Endothelial cell of umbilical vein (primary cell): ENCODE data around the gene RNF145. TPM values are rescaled to one million over a fixed set of nuclear protein-coding genes. Genes with fewer than 3 reads are reported as not detected.

Experiments
- BruUV-seq: library from RNA; stranded (reverse); fragments of 400-500 nt; replicated peaks from 2 replicates; lab custom pipeline; 2021; lab: Mats Ljungman, UMichigan
- CTCF ChIA-PET: fragments of 300-600, 350-600 bp; sonication (Branson Sonifier 250); formaldehyde crosslinking; loops from one replicate; lab custom pipeline; 2021; ENCODE audit warnings: antibody characterized with exemption, inconsistent platforms; lab: Charles Lee
- POLR2A ChIA-PET: fragments of 300-600, 350-600 bp; sonication (Branson Sonifier 250); formaldehyde crosslinking; loops from one replicate; lab custom pipeline; 2021; ENCODE audit warnings: antibody characterized with exemption, inconsistent platforms; lab: Charles Lee
- DNase-seq: peaks from one replicate; pipeline ENCODE4 v3.0.0-alpha.2; 2011; ENCODE audit warnings: low read depth, low spot score
- FAIRE-seq: peaks from 2 replicates; lab custom pipeline; 2011; peaks lifted over from hg19 to GRCh38; lab: Jason Lieb, UNC
- H2AFZ ChIP-seq: 2 replicates; pipeline ENCODE4 v1.6.0; 2012; ENCODE audit warnings: low read depth, low read length, control low read depth, inconsistent platforms
- H3K27ac ChIP-seq: 2 replicates; pipeline ENCODE4 v1.5.1; 2011; ENCODE audit warnings: low read depth, mild to moderate bottlenecking, control low read depth, low read length, moderate library complexity; ENCODE audit not compliant: insufficient read depth
- H3K27me3 ChIP-seq, 2 experiments: 2 replicates each; pipeline versions ENCODE4 v1.6.0 to v1.6.1; 2011; ENCODE audit warnings: low read length in 2 of 2, mixed read lengths in 1 of 2; ENCODE audit not compliant: control insufficient read depth in 2 of 2, insufficient read depth in 2 of 2
- H3K36me3 ChIP-seq, 2 experiments: 2 replicates in 1 of 2; 3 replicates in 1 of 2; pipeline ENCODE4 v1.5.1; 2011; ENCODE audit warnings: low read length in 2 of 2, mild to moderate bottlenecking in 1 of 2, moderate library complexity in 1 of 2; ENCODE audit not compliant: control insufficient read depth in 2 of 2, insufficient read depth in 2 of 2; ENCODE audit errors: extremely low read depth in 1 of 2
- H3K4me1 ChIP-seq: 3 replicates; pipeline ENCODE4 v1.5.1; 2011; ENCODE audit warnings: mild to moderate bottlenecking, low read length; ENCODE audit not compliant: control insufficient read depth, insufficient read depth; ENCODE audit errors: extremely low read depth
- H3K4me2 ChIP-seq: 2 replicates; pipeline ENCODE4 v1.6.1; 2011; ENCODE audit warnings: low read length, control low read depth, mixed read lengths; ENCODE audit not compliant: insufficient read depth
- H3K4me3 ChIP-seq, 3 experiments: fragments of 200-600 bp in 1 of 3; sonication (generic), shearing (Covaris generic) in 1 of 3; replicated peaks in 1 of 3; 2 replicates each; pipeline ENCODE4 v1.5.1; 2011 to 2016; ENCODE audit warnings: control low read depth in 3 of 3, low read length in 3 of 3, mild to moderate bottlenecking in 2 of 3, inconsistent platforms in 1 of 3, low read depth in 1 of 3, moderate library complexity in 1 of 3; ENCODE audit not compliant: insufficient read depth in 1 of 3
- H3K79me2 ChIP-seq: 2 replicates; pipeline ENCODE4 v1.6.0; 2012; ENCODE audit warnings: low read length, inconsistent platforms; ENCODE audit not compliant: control insufficient read depth, insufficient read depth
- H3K9ac ChIP-seq: replicated peaks from 2 replicates; pipeline ENCODE3; 2011; ENCODE audit warnings: low read length, control low read depth; ENCODE audit not compliant: insufficient read depth; ENCODE audit errors: extremely low read depth
- H3K9me1 ChIP-seq: replicated peaks from 3 replicates; pipeline ENCODE4 v1.6.0; 2011; ENCODE audit warnings: mild to moderate bottlenecking, low read length; ENCODE audit not compliant: control insufficient read depth, insufficient read depth; ENCODE audit errors: extremely low read depth
- H3K9me3 ChIP-seq: replicated peaks from 2 replicates; pipeline ENCODE4 v1.5.1; 2012; ENCODE audit warnings: low read length, inconsistent platforms; ENCODE audit not compliant: control insufficient read depth, insufficient read depth
- H4K20me1 ChIP-seq: replicated peaks from 2 replicates; pipeline ENCODE3; 2011; ENCODE audit warnings: mild to moderate bottlenecking, low read length; ENCODE audit not compliant: control insufficient read depth, insufficient read depth; ENCODE audit errors: extremely low read depth
- EZH2 ChIP-seq: IDR thresholded peaks from 2 replicates; pipeline ENCODE4 v1.6.1; 2012; ENCODE audit warnings: borderline replicate concordance, low read depth, mild to moderate bottlenecking, moderate library complexity, low read length, inconsistent platforms; ENCODE audit not compliant: severe bottlenecking
- FOS ChIP-seq: IDR thresholded peaks from 2 replicates; pipeline ENCODE4 v1.6.1; 2011; ENCODE audit warnings: mild to moderate bottlenecking, low read length, moderate library complexity, borderline replicate concordance; ENCODE audit not compliant: insufficient read depth
- GATA2 ChIP-seq: IDR thresholded peaks from 2 replicates; pipeline ENCODE4 v1.7.0; 2011; ENCODE audit warnings: low read depth, mild to moderate bottlenecking, moderate library complexity, mixed read lengths, low read length; ENCODE audit not compliant: insufficient read length, insufficient read depth
- JUN ChIP-seq: IDR thresholded peaks from 2 replicates; pipeline ENCODE4 v1.6.1; 2011; ENCODE audit warnings: borderline replicate concordance, low read depth; ENCODE audit not compliant: insufficient read length, insufficient read depth
- MYC ChIP-seq: IDR thresholded peaks from one replicate; pipeline ENCODE4 v1.6.1; 2011; ENCODE audit warnings: mild to moderate bottlenecking, low read depth, low read length
- POLR2AphosphoS5 ChIP-seq: IDR thresholded peaks from 2 replicates; pipeline ENCODE4 v1.6.1; 2012; ENCODE audit warnings: low read depth, mild to moderate bottlenecking, control low read depth, low read length, moderate library complexity; ENCODE audit not compliant: insufficient read depth
- dilution Hi-C: fragments of 300-500 bp; cut with MboI; formaldehyde crosslinking; loops from one replicate; pipeline ENCODE4 v1.15.0; 2019; ENCODE audit warnings: low sequenced_read_pairs; ENCODE audit not compliant: extremely low pct_ligation_motif_present
- intact Hi-C: fragments of 100-400 bp; cut with micrococcal nuclease; formaldehyde crosslinking; loops from one replicate; pipeline ENCODE4 v1.10.0; 2022
- polyA plus RNA-seq, 4 experiments: library from polyadenylated mRNA; depleted of rRNA in 3 of 4; stranded (reverse) in 3 of 4; unstranded in 1 of 4; fragments of >200 nt; gene quantifications; 2 replicates each; pipeline versions ENCODE4 v1.2.1 to v1.2.3, GENCODE V29; 2011 to 2012; ENCODE audit warnings: missing spikeins in 1 of 4
- total RNA-seq: library from RNA; stranded (reverse); gene quantifications from 2 replicates; pipeline ENCODE4 v1.2.3, GENCODE V29; 2021
- TF ChIP-seq, protein P1 (sequence below): IDR thresholded peaks from 2 replicates; pipeline ENCODE4 v1.6.1; 2011; ENCODE audit not compliant: insufficient read depth, insufficient read length
- TF ChIP-seq, protein P2 (sequence below), 2 donors: IDR thresholded peaks; 1 replicate in 1 of 2; 2 replicates in 1 of 2; pipeline ENCODE4 v1.5.1; 2011; ENCODE audit warnings: low read length in 2 of 2, mild to moderate bottlenecking in 2 of 2, moderate library complexity in 2 of 2, control low read depth in 1 of 2, inconsistent platforms in 1 of 2, low read depth in 1 of 2; ENCODE audit not compliant: insufficient read depth in 1 of 2; ENCODE audit errors: extremely low read depth in 1 of 2

Gene RNF145
- total and polyA plus RNA-seq, 2 donors (not counting 3 experiments of a cell fraction or from before 2014, with no cell fraction given), result 39.4 to 62.3 TPM

DNA sequence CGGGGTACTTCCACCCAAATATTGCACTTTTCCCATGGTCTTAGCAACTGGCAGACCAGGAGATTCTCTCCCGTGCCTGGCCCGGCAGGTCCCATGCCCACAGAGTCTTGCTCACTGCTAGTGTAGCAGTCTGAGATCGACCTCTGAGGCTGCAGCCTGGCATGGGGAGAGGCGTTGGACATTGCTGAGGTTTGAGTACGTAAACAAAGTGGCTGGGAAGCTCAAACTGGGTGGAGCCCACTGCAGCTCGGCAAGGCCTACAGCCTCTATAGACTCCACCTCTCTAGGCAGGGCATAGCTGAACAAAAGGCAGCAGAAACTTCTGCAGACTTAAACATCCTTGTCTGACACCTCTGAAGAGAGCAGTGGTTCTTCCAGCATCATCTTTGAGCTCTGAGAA is 69.6 kb downstream of the RNF145 start:
- ChIA-PET CTCF (interaction anchor here (1.2 kb wide), 1 partner anchor 17 kb away, joined by 3 read pairs; no protein-coding TSS in a partner anchor), POLR2A (no interaction called here)
- Histone ChIP-seq H3K4me3 (no peak overlapping the region), H3K9me1 (no peaks in the 10 kb centered on the region), H3K9me3 (no peaks in the 10 kb centered on the region), H4K20me1 (no peaks in the 10 kb centered on the region), H3K27me3 (no peaks in the 10 kb centered on the region), H3K9ac (no peak overlapping the region), H2AFZ (no peak overlapping the region), H3K4me2 (no peak overlapping the region), H3K27ac (no peak overlapping the region), H3K36me3 (no peaks in the 10 kb centered on the region), H3K4me1 (no peaks in the 10 kb centered on the region), H3K79me2 (no peaks in the 10 kb centered on the region)
- no peak for FAIRE-seq
- DNase-seq, result no peak
- intact Hi-C loops, result no loop called here
- dilution Hi-C loops, result loop anchor here (25.0 kb wide), 1 partner anchor 428 kb away; no protein-coding TSS in a partner anchor
- BruUV-seq, result no TSS peak
- TF ChIP-seq MYC (no peak), EZH2 (no peak), GATA2 (no peak), JUN (no peak), FOS (no peak)
- TF ChIP-seq, protein P1, sequence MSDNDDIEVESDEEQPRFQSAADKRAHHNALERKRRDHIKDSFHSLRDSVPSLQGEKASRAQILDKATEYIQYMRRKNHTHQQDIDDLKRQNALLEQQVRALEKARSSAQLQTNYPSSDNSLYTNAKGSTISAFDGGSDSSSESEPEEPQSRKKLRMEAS, result no peak

DNA sequence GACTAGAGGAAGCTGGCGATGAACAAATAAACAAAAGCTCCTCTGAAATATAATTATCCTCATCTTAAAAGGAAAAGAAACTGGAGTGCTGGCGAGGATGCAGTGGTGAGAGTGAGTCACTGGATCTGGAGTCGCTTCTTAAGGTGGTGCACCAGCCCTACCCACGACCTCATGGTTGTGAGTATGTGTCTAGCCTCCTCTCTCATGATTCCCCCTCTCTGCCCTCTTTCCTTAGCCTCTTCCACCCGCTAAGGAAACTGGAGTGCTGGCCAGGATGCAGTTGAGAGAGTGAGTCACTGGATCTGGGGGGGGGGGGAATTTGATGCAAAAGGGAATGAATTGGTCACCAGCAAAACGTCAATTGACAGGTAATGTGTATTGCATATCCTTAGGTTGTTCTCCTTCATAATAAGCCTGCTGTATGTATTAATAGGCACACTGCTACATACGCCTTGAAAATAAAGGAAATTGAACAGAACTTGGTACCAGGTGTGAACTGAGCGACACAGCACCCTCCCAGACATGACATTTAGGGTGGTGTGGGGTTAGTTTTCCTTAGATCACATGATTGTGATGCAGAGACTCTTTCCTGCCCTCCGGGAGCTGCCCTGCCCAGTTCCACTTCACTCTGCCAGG is 73.3 kb downstream of the RNF145 start:
- Histone ChIP-seq H4K20me1 (no peaks in the 10 kb centered on the region), H3K4me2 (no peak overlapping the region), H3K4me1 (no peaks in the 10 kb centered on the region), H2AFZ (no peak overlapping the region), H3K27ac (no peak overlapping the region), H3K9ac (no peak overlapping the region), H3K9me3 (no peaks in the 10 kb centered on the region), H3K4me3 (no peak overlapping the region), H3K36me3 (no peaks in the 10 kb centered on the region), H3K79me2 (no peaks in the 10 kb centered on the region), H3K27me3 (peaks cover 2 to 7% of the 10 kb centered on the region in 2 experiments), H3K9me1 (no peaks in the 10 kb centered on the region)
- peak; percentile 9 for DNase-seq
- FAIRE-seq, result peak; percentile 68
- no TSS peak for BruUV-seq
- dilution Hi-C loops, result loop anchor here (25.0 kb wide), 1 partner anchor 424 kb away; no protein-coding TSS in a partner anchor
- POLR2A ChIA-PET, result no interaction called here
- TF ChIP-seq POLR2AphosphoS5 (no peak), EZH2 (no peak), FOS (peak; percentile 20), MYC (no peak), JUN (no peak), GATA2 (no peak)
- TF ChIP-seq, protein P2, sequence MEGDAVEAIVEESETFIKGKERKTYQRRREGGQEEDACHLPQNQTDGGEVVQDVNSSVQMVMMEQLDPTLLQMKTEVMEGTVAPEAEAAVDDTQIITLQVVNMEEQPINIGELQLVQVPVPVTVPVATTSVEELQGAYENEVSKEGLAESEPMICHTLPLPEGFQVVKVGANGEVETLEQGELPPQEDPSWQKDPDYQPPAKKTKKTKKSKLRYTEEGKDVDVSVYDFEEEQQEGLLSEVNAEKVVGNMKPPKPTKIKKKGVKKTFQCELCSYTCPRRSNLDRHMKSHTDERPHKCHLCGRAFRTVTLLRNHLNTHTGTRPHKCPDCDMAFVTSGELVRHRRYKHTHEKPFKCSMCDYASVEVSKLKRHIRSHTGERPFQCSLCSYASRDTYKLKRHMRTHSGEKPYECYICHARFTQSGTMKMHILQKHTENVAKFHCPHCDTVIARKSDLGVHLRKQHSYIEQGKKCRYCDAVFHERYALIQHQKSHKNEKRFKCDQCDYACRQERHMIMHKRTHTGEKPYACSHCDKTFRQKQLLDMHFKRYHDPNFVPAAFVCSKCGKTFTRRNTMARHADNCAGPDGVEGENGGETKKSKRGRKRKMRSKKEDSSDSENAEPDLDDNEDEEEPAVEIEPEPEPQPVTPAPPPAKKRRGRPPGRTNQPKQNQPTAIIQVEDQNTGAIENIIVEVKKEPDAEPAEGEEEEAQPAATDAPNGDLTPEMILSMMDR (IDR thresholded peaks at IDR 0.05; ENCODE audit: extremely low read depth in 1 of 2, insufficient read depth in 1 of 2, low read depth in 1 of 2, low read length in 2 of 2), result no peak
- TF ChIP-seq, protein P1, result no peak
- intact Hi-C loops, result no loop called here
- CTCF ChIA-PET, result interaction anchor here (0.8 to 1.6 kb wide), 3 partner anchors 21 to 440 kb away, joined by 4 to 6 read pairs (median 4); no protein-coding TSS in a partner anchor
